GM03348 (cell line): ENCODE data around the gene ADAMTSL3.

Source experiments
- DNase-seq: peaks from one replicate; pipeline ENCODE4 v3.0.0; 2012; ENCODE audit warnings: low spot score

The ADAMTSL3 gene

DNA sequence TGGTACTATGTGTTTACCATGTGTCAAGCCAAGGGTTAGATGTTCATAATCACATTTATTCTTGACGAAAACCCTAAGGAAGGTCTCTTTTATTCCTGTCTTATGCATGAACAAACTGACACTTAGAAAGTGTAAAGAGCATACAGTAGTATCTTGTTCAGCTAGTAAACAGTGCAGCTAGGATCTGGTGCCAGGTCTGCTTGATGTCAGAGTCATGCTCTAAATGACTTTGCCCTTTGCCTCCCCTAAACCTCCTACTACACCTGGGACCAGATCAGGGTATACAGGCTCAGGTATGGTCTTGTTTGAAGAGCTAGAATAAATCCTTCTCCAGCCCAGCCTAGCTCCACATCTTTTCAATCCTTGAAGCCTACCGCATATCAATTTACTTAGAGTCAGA lies 232.4 kb downstream of the ADAMTSL3 start:
- DNase-seq, result no peak

DNA sequence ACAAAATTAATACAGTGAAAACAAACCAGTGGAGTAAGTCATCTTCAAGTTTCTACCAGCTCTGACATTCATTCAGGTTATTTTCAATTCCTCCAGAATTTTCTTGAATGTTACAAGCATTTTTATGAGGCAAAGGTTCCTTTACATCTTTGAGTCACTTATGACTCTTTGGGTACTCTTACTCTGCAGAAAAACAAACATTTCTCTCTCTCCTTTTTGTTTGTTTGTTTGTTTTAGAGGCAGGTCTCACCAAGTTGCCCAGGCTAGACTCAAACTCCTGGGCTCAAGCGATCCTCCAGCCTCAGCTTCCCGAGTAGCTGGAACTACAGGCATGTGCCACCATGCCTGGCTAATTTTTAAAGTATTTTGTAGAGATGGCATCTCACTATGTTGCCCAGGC lies 233.5 kb downstream of the ADAMTSL3 start:
- DNase-seq, result no peak

DNA sequence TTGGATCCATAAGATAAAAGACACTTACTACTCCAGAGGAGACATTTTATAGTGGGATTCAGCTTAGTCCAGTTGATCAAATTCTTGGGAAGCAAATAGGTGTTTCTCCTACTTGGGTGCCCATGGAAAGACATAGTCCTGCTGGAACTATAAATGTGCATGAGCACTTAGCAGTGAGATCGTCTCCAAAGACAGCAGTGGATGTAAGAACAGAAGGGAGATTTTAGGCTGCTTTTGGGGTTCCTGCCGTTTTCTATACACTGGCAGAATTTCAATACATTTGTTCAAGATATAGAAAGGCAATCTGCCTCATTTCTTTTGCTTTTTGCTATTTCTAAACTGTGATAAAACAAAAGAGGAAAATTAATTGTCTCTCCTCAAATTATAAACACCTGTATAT lies 234.0 kb downstream of the ADAMTSL3 start:
- DNase-seq, result no peak

DNA sequence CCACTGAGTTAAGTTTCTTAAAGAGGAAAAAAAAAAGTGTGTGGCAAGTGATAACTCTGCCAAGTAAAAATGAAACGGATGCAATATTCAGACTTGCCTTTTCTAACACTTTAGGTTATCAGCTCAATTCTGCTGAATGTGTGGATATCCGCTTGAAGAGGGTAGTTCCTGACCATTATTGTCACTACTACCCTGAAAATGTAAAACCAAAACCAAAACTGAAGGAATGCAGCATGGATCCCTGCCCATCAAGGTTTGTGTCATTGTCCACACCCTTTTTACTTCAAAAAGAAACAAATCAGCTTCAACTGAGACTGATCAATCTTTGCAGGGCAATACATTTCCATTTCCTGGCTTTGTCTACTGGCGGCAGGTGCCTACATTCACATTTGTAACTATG lies 236.1 kb downstream of the ADAMTSL3 start:
- no peak for DNase-seq

DNA sequence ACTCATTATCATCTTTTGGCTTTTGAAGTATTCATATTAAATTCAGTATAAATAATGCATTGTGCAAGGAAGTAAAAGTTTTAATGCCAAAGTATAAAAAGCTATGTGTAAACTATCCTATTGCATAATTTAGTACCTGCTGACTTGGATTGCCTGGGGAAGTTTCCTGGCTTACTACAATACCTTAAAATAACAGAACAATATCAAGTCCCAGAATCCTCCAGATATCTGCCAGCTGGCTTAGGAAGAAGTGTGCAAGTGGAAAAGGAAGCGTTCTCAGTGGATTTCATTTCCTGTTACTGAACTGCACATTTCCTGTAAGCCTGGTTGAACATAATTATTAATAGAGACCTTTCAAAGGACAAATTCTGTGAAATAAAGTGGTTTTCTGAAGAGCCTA lies 236.7 kb downstream of the ADAMTSL3 start:
- DNase-seq, result no peak

DNA sequence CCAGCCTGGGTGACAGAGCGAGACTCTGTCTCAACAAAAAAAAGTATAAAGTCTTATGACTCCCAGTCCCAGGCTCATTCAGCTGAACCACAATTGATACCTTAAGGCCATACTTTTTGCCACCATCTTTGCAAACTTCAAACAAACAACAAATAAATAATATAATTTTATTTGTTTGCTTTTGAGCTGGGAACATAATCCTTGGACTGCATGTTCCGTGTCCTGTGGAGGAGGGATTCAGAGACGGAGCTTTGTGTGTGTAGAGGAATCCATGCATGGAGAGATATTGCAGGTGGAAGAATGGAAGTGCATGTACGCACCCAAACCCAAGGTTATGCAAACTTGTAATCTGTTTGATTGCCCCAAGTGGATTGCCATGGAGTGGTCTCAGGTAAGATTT lies 238.6 kb downstream of the ADAMTSL3 start:
- DNase-seq, result no peak

DNA sequence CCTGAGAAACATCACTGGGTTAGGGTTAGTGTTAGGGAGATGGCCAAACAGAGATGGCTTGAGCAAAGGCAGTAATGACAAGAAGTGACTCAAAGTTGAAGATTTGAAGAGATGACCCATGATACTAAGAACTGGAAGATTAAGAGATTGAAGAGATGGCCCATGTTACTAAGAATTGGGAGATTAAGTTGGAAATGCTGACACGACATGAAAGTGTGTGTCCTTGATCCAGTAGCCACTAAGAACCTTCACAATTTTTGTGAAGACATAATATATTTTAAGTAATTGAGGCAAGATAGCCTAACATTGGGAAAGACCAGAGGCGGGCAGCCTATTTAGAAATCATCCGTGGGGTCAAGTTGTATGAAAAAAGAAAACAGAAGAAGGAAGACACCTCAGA lies 239.4 kb downstream of the ADAMTSL3 start:
- no peak for DNase-seq

DNA sequence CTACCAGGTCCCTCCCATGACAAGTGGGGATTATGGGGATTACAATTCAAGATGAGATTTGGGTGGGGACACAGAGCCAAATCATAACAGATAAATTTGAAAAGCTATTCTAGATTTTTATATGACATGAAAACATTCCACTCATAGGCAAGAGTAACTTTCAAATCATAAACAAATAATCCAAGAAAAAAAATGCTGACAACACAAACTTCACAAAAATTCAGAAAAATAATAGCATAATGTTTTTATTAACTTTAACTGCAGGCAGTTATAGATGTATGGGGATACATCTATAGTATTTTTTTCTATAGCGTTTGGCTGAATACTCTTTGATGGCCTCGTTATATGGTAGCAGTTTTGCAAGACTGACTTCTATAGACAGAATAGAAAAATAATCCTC lies 243.1 kb downstream of the ADAMTSL3 start:
- no peak for DNase-seq

DNA sequence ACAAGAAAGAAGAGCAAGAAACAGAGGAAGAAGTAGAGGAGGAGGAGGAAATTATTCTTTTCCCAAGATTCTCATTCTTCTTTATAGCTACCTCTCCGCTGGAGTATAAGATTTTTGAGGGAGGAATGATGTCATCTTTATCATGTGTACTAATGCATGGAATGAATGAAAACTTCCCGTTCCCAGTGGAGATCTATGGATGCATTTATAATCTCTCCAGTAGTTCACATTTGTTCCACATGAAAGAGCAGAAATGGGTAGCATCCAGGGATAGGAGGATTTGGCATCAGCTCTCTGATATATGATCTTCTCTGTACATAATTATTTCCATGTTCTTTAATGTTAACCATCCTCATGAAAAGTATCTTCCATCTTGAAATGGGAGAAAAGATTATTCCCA lies 244.4 kb downstream of the ADAMTSL3 start:
- DNase-seq, result no peak

DNA sequence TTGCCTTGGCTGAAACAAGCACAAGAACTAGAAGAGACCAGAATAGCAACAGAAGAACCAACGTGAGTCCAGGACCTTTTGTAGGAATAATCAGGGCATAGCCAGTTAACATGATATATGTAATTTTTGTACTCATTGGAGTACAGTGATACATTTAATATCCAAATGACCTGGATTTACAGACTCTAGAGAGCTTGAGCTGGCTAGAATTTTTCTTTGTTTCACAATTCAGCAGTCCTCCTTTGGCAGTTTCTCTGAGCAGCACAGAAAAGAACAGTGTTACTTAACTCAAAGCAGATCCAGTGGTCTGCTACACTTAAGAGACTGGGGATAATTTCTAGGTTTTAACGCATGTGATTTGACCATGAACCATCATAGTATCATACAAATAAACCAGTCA lies 245.7 kb downstream of the ADAMTSL3 start:
- no peak for DNase-seq

DNA sequence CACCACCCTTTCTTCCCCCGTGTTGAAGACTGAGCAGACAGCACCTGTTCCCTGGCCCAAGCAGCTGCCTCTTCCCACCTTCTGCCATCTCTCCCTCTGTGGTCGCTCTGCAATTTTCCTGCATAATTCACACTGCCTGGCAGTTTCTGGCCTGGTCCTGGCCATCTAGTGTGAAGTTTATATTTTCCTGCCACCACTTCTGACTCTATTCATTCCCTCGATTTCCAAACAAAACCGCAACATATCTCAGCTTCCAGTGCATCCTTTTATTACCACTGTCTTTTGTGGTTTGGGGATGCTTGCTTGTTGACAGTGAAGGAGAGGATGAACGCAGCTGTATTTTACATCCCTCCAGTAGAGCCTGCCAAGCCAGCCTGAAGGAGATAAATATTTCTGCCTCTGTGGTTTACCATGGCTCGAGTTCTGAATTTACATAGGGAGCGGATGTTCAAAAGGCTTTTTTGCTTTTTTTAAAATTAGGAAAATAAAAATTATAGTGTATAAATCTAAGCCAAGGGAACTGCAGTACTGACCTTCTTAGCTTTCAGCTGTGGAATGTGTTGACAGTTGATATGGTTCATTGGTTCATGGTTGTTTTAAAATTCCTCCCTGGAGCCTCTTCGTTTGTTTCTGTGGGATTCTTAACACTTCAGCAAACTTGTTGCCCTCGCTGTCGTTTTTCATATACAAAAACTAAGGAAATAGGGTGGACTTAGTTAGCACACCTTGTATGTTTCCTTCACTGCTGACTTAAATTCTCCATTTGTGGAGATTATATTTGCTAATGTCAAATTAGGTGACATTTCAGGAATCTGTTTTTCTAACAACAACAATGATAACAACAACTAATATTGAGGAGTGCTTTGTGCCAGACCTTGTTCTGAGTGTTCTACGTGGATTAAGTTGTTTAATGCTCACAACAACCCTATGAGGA lies 250.5 kb downstream of the ADAMTSL3 start:
- peak; percentile 82 for DNase-seq

DNA sequence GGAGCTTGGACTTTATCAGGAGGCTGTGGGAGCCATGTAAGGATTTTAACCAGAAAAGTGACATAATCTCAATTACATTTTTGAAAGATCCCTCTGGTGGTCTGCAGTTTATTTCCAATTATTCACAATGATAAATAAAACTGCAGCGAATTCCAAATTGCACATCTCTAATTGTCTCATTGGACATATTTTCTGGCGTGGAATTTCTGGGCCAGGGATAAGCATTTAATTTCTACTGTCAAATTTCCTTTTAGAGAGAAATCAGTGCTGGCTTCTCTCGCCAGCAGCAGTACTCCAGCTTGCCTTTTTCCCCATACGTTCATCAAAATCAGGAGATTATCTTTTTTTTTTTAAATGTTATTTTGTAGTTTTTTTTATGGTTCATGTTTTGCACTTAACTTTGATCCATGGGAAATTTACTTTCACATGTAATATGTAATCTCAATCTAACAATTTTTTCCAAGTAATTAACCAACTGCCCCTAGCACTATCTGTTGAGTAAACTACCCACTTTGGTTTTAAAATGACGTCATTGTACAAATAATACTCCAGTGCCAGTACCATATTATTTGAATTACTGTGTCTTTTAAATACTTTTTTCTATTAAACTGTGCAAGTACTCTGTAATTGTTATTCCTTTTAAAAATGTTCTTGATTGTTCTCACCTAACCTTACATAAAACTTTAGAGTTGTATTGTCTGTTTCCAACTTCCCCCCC lies 251.8 kb downstream of the ADAMTSL3 start:
- DNase-seq, result no peak

DNA sequence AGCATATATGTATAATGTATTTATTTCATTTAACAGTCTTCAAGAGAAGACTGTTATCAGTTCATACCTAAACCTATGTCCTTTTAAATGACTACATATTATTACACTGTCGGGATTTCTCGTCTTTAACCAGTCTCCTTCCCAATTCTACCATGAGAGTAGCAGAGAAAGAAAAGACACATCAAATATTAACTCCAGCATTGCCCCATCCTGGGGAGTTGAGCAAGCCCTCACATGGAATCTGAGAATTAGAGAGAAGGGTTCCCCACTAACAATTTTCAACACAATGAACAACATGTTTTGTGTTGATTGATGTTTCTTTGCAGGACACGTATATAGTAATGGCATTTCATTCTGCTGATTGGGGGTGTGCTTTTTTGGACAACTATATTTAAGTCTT lies 257.4 kb downstream of the ADAMTSL3 start:
- no peak for DNase-seq

DNA sequence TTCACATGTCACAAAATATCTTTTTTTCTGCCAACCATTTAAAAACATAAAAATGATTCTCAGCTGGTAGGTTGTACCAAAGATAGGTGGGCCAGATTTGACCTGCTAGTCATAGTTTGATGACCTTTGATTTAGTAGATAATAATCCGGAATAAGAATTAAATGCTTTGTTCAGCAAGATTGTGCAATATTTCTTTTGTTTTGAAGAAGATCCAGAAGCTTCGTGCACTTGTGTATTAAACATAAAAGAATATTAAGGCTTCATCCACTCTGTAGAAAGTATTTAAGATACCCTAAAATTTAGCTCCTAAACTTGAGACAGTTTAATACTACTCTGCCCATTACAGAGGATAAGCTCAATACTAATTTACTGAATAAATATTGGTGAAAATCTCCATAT lies 258.4 kb downstream of the ADAMTSL3 start:
- DNase-seq, result no peak

DNA sequence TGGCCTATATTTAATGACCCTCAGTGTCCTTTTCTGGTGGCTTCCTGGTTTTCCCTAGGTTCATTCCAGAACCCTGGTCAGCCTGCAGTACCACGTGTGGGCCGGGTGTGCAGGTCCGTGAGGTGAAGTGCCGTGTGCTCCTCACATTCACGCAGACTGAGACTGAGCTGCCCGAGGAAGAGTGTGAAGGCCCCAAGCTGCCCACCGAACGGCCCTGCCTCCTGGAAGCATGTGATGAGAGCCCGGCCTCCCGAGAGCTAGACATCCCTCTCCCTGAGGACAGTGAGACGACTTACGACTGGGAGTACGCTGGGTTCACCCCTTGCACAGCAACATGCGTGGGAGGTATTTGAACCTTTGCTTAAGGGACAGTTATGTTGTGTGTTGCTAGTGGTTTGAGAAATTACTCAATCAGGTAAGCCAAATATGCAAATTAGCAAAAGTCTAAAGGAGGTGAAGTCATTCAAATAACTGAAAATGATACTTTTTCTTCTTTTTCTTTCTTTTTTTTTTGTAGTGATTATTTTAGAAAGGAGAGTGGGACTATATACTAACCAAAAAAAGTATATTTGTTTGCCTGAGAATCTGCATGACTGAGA lies 259.2 kb downstream of the ADAMTSL3 start:
- no peak for DNase-seq

DNA sequence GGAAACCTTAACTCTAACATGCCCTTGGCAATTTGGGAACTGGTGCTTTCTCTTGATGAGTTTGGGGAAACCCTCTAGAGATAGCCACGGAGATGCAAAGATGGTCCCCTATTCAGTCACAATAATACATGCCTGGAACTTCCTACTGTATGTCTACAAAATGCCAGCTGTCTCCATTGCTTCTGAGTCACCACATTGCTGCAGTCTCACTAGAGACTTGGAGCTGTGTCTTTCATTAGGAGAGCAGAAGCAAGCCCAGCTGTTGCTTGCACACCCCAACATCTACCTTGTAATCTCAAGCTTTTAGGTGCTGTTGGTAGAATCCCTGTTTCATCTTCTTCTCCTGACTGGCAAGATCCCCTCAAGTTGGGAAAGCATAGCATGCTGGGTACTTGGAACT lies 261.0 kb downstream of the ADAMTSL3 start:
- DNase-seq, result no peak

DNA sequence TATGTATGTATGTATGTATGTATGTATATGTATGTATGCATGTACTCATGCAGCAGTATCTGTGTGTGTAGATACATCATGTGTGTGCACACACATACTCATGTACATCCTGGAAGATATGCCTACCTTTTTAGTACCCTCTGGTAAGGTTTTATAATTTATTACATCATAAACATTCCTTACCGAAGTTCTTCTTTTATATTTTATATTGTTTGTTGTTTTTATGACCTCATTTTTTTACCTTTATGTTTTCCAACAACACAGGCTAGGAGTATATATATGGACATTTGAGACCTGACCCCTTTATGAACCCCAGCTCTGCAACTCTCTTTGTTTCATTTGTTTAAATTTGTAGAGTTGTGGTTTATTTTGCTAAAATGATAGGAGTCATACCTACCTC lies 263.5 kb downstream of the ADAMTSL3 start:
- no peak for DNase-seq

DNA sequence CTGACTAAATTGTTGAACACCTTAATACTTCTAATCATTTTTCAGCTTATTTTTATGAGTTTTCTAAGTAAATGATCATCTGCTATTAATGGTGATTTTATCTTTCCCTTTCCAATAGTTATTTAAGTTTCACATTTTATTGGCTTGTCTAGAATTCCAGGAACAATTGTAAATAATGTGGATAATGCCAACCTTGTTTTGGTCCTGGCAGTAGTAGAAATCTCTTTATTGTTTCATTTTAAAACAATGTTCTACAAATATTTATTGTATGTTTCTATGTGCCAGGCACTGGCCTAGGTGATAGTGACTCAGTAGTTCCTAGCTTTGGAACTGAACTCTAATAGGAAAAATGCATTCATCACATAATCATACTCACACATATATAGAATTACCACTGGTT lies 264.1 kb downstream of the ADAMTSL3 start:
- DNase-seq, result no peak

DNA sequence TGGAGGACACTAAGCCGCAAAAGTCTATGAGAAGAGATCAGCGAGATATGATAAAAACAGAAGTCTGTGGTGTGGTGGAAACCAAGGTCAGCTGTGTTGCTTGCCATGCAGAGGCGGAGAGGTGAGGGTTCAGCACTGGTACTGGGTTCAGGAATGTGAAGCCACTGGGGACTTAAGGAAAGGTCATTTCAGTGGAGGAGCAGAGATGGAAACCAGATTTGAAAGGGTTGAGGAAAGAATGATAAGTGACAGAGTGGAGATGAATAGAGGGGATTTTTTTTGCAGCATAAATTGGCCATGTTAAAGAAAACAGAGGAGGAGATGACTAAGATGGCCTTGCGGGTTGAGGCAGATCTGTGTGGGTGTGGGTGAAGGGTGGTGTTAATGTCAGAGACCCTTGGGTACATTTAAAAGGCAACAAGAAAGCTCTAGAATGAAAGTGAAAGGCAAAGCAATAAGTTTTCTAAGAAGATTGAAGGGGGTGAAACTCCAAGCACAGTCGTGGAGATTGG lies 265.5 kb downstream of the ADAMTSL3 start:
- DNase-seq, result no peak

DNA sequence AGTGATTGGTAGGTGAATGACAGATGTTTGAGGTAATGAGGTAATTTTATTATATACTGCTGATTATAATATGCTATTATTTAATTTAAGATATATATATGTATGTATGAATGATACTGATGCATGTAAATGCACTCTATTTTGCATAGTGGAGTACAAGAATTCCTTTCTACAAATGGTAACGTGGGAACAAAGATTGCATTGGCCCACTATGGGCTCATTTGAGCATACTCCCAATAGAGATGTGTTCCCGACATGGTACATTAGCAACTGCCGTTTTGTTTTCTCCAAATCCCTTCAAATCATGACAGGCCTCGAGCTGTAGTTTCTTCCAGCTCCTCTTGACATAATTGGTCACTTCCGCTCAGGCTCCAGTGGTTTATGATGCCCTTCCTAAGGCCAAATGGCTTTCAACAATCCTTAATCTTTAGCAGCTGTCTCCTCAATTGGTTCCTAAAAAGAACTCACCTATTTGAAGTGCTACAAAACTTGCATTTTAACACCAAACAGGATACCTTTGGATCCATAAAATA lies 266.1 kb downstream of the ADAMTSL3 start:
- no peak for DNase-seq

DNA sequence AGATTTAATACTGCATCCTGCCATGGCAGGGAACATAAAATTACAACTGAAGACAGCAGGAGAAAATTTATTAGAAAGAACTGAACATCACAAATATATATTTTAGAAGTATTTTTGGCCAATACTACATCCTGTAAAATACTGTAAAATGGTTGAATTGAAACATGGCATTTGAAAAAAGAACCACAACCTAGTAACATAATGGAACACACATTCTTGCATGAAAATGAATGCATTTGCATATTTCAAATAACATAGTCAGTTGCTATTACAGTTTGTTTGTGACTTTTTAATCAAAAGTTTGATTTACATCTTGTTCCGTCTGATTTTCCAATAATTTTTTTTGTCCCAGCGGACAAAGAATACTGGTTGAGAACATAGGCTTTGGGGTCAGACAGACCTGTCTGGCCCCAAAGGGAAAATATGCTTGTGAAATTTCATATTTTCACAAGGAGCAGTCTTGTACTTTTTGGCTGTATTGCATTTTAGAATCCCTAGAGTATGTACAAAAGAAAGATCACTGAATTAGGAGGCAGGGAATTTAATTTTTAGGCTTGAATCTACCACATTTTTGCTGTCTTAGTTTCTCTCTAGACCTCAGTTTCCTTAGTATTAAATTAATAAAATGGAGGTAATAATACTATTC lies 268.8 kb downstream of the ADAMTSL3 start:
- no peak for DNase-seq

DNA sequence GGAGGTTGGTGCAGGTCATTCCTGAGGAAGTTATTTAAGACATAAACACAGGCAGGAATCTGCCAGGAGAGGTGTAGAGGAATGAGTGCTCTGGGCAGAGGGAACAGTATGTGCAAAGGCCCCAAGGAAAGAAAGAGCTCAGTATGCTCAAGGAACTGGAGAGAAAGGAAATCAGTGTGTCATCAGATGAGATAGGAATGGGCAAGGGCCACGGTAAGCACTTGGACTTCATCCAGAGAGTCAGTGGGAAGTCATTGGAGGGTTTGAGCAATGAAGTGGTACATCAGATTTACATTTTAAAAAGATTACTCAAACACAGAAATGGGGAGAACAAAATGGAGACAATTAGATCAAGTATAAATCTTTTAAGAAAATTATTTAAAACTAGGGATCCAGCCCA lies 272.2 kb downstream of the ADAMTSL3 start:
- no peak for DNase-seq
